Spleen (tissue), 11 donors: ENCODE data around the gene TEP1. TPM values are rescaled to one million over a fixed set of nuclear protein-coding genes. Genes with fewer than 3 reads are reported as not detected.
"Not testable (repeated sequence)": the region's sequence is repeated elsewhere in the genome, so short reads cannot be mapped to it uniquely, and the experiment has no call there.

ENCODE experiments used
- DNase-seq: peaks from one replicate; pipeline ENCODE4 v3.0.0-alpha.2; 2020
- H3K27ac ChIP-seq, 8 donors: fragments of 200-600 bp; sonication (generic) in 7 of 8; 1 replicate in 4 of 8; 2 replicates in 4 of 8; pipeline versions ENCODE4 v1.5.0 to v1.8.0; 2016 to 2021; ENCODE audit warnings: inconsistent platforms in 4 of 8, mild to moderate bottlenecking in 4 of 8, moderate library complexity in 1 of 8
- H3K27me3 ChIP-seq, 7 donors: fragments of 200-600 bp; sonication (generic) in 6 of 7; replicated peaks in 1 of 7; 1 replicate in 4 of 7; 2 replicates in 3 of 7; pipeline versions ENCODE4 v1.5.0 to v1.8.0; 2016 to 2021; ENCODE audit warnings: inconsistent platforms in 3 of 7, mild to moderate bottlenecking in 1 of 7
- H3K36me3 ChIP-seq, 6 donors: fragments of 200-600 bp; sonication (generic) in 5 of 6; 1 replicate in 4 of 6; 2 replicates in 2 of 6; pipeline versions ENCODE4 v1.5.0 to v1.8.0; 2016 to 2021; ENCODE audit warnings: inconsistent platforms in 2 of 6
- H3K4me1 ChIP-seq, 6 donors: fragments of 200-600 bp; sonication (generic) in 5 of 6; 1 replicate in 3 of 6; 2 replicates in 3 of 6; pipeline versions ENCODE4 v1.5.0 to v1.8.0; 2016 to 2021; ENCODE audit warnings: inconsistent platforms in 3 of 6
- H3K4me3 ChIP-seq, 8 donors: fragments of 200-600 bp; sonication (generic) in 7 of 8; 1 replicate in 4 of 8; 2 replicates in 4 of 8; pipeline versions ENCODE4 v1.5.0 to v1.8.0; 2016 to 2021; ENCODE audit warnings: inconsistent platforms in 4 of 8, mild to moderate bottlenecking in 4 of 8, moderate library complexity in 2 of 8
- H3K9me3 ChIP-seq, 8 donors: fragments of 200-600 bp; sonication (generic) in 7 of 8; 1 replicate in 4 of 8; 2 replicates in 4 of 8; pipeline versions ENCODE4 v1.5.0 to v1.8.0; 2016 to 2021; ENCODE audit warnings: inconsistent platforms in 4 of 8
- CTCF ChIP-seq, 11 experiments: fragments of 200-600 bp in 7 of 11; fragments of 450-650 bp in 4 of 11; sonication (generic) in 4 of 11; IDR thresholded peaks in 8 of 11; conservative IDR thresholded peaks in 3 of 11; 1 replicate in 7 of 11; 2 replicates in 4 of 11; pipeline versions ENCODE4 v1.4.0 to v1.8.0; 2016 to 2021; ENCODE audit warnings: antibody characterized with exemption in 11 of 11, inconsistent platforms in 4 of 11, mild to moderate bottlenecking in 1 of 11
- POLR2A ChIP-seq, 3 donors: fragments of 450-650 bp; IDR thresholded peaks; one replicate each; pipeline ENCODE4 v1.5.1; 2017; ENCODE audit warnings: antibody characterized with exemption in 3 of 3, mild to moderate bottlenecking in 1 of 3
- POLR2AphosphoS5 ChIP-seq, 3 donors: sonication (generic); formaldehyde crosslinking; IDR thresholded peaks; one replicate each; pipeline ENCODE4 v1.5.1; 2017; ENCODE audit warnings: antibody characterized with exemption in 3 of 3
- WGBS, 5 donors: extraction: QIAGEN DNeasy Blood & Tissue Kit in 3 of 5; methylation state at CpG; one replicate each; pipeline versions ENCODE4 v1.1.5 to v1.1.7; 2013 to 2018; 5-methylcytosine and 5-hydroxymethylcytosine counted together
- intact Hi-C: fragments of 100-400 bp; cut with DNase I; formaldehyde crosslinking; loops from one replicate; pipeline ENCODE4 v1.15.0; 2023; ENCODE audit warnings: low total_unique reads
- polyA plus RNA-seq, 3 donors: library from polyadenylated mRNA; stranded (reverse); fragments of 200-250 nt; gene quantifications; one replicate each; pipeline ENCODE4 v1.2.1, GENCODE V29; 2013
- total RNA-seq, 7 donors: library from RNA; depleted of rRNA in 3 of 7; stranded (reverse); fragments of >200 nt in 3 of 7; fragmentation: NEBNext Ultra II Directional in 4 of 7; extraction: Animal tissue kit (Norgen Biotek cat#: 25700) in 4 of 7; gene quantifications; one replicate each; pipeline versions ENCODE4 v1.1.0 to v1.2.1, GENCODE V29; 2016 to 2021
- donor health status: healthy with polysubstance abuse.
- donor health status: DM: no; HTN: no; CAD: no; lungs with moderate emphysema.
- donor health status: DM: no; HTN: no; CAD: no.
- donor health status: Bipolar disorder and iron deficiency.
- donor health status: healthy.
- donor health status: DM: no; HTN: no; CAD: no.
- donor health status: DM: yes; HTN: yes; CAD: no.

Gene TEP1
- total and polyA plus RNA-seq, 10 donors: 19.2 to 91.7 (median 64.5) TPM

- Histone ChIP-seq H3K27ac (peak within 1 kb of the TSS; percentile 64 to 96 (median 90)), H3K27me3 (no peaks in the 10 kb centered on the region), H3K4me1 (peaks cover 0 to 29% (median 23%) of the 10 kb centered on the region in 6 donors), H3K9me3 (no peaks in the 10 kb centered on the region), H3K36me3 (peaks cover 0 to 34% (median 18%) of the 10 kb centered on the region in 6 donors), H3K4me3 (peak within 1 kb of the TSS; percentile 56 to 90 (median 63))
- peak; percentile 97 for DNase-seq
- 0 to 1% (median 1%) methylated on average over 36 to 50 of the region's 50 CpGs for WGBS, 5 donors
- peak in 2 of 3 donors; percentile 68 to 88 for TF ChIP-seq POLR2A (IDR thresholded peaks at IDR 0.05)
- TF ChIP-seq CTCF (IDR thresholded peaks at IDR 0.05 in 8 of 11, conservative IDR thresholded peaks at IDR 0.05 in 3 of 11): peak in 2 of 11 experiments; percentile 14 to 24
- TF ChIP-seq POLR2AphosphoS5 (IDR thresholded peaks at IDR 0.05): peak; percentile 96 to 100 (median 96)
- intact Hi-C loops: loop anchor here (10.0 kb wide), 1 partner anchor 62 kb away; no protein-coding TSS in a partner anchor
Measured at GRCh38 chr14:20343092-20343861, 70.0 kb downstream of the TEP1 start, which contains the start of gene PARP2. PARP2 (plus strand) TSS chr14:20343635; CDS start chr14:20343642, 7 bp downstream.

GRCh38 chr14:20341646-20342045 is 71.7 kb downstream of the TEP1 start:
- TF ChIP-seq POLR2A (IDR thresholded peaks at IDR 0.05): no peak
- no peak for TF ChIP-seq CTCF (IDR thresholded peaks at IDR 0.05 in 8 of 11, conservative IDR thresholded peaks at IDR 0.05 in 3 of 11)
- peak overlapping the region; percentile 64 to 96 (median 90) for H3K27ac ChIP-seq
- no peak for DNase-seq
- no peaks in the 10 kb centered on the region for H3K27me3 ChIP-seq
- 49 to 60% (median 53%) methylated on average over 2 of the region's 2 CpGs for WGBS, 5 donors
- H3K4me3 ChIP-seq: peak overlapping the region in 4 of 8 donors; percentile 57 to 90 (median 70)
- H3K4me1 ChIP-seq: peaks cover 0 to 29% (median 23%) of the 10 kb centered on the region in 6 donors
- intact Hi-C loops: loop anchor here (10.0 kb wide), 1 partner anchor 63 kb away; no protein-coding TSS in a partner anchor
- peaks cover 0 to 19% (median 12%) of the 10 kb centered on the region in 6 donors for H3K36me3 ChIP-seq
- H3K9me3 ChIP-seq: no peaks in the 10 kb centered on the region

- intact Hi-C loops: loop anchor here (10.0 kb wide), 1 partner anchor 64 kb away; no protein-coding TSS in a partner anchor
- peaks cover 0 to 13% (median 6%) of the 10 kb centered on the region in 6 donors for H3K36me3 ChIP-seq
- H3K4me3 ChIP-seq, DNase-seq, H3K27me3 ChIP-seq, H3K27ac ChIP-seq, H3K9me3 ChIP-seq: not testable (repeated sequence)
- H3K4me1 ChIP-seq: peaks cover 0 to 29% (median 23%) of the 10 kb centered on the region in 6 donors
- WGBS, 5 donors: 89 to 96% (median 95%) methylated on average over 4 of the region's 4 CpGs
Measured at GRCh38 chr14:20341032-20341431, 72.3 kb downstream of the TEP1 start.

GRCh38 chr14:20334017-20334416 is 79.3 kb downstream of the TEP1 start:
- H3K4me3 ChIP-seq: no peak overlapping the region
- H3K4me1 ChIP-seq: peaks cover 8 to 44% (median 28%) of the 10 kb centered on the region in 6 donors
- DNase-seq: no peak
- no peaks in the 10 kb centered on the region for H3K9me3 ChIP-seq
- 77 to 83% (median 80%) methylated on average over 7 of the region's 7 CpGs for WGBS, 5 donors
- H3K27ac ChIP-seq: peak overlapping the region in 4 of 8 donors; percentile 83 to 85 (median 84)
- H3K27me3 ChIP-seq: no peaks in the 10 kb centered on the region
- H3K36me3 ChIP-seq: peaks cover 0 to 6% (median 0%) of the 10 kb centered on the region in 6 donors
- intact Hi-C loops: no loop called here
- TF ChIP-seq POLR2A (IDR thresholded peaks at IDR 0.05) (no peak), CTCF (IDR thresholded peaks at IDR 0.05 in 8 of 11, conservative IDR thresholded peaks at IDR 0.05 in 3 of 11) (no peak), POLR2AphosphoS5 (IDR thresholded peaks at IDR 0.05) (no peak)
